HG03025 (cell line): Measurements from ENCODE around the gene HSF5.
"Not testable (repeated sequence)": the region's sequence is repeated elsewhere in the genome, so short reads cannot be mapped to it uniquely, and the experiment has no call there.

ENCODE experiments used
- ATAC-seq: cut with Tn5 transposase; IDR thresholded peaks from one replicate; pipeline ENCODE4 v1.9.1; 2021; ENCODE audit warnings: mild to moderate bottlenecking, moderate library complexity; ENCODE audit not compliant: unreplicated experiment, low FRiP score

The HSF5 gene

DNA sequence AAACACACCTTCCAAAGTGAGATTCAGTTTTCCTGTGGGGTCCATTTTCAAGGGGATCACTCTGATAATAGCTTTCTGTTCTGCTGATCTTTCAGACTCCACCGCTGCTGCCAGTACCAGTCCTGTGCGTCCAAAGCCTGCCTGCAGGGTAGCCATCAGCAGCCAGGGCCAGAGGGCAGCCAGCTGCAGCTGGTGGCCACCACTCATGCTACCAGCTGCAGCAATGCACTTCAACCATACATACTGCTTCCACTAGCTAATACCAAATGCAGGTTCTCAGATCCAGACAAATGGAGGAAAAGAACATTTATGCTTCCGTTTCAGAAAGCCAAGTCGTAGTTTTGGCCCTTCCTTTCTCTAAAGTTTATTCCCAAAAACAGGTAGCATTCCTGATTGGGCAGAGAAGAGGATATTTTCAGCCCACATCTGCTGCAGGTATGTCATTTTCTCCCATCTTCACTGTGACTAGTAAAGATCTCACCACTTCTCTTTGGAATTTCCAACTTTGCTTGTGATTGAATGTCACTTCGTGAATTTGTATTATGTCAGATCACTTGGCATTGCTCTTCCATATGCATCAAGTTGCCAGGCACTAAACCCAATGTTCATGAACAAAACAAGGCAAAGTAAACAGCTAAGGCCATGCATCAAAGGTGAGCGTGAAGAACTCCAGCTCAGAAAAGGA is 72.7 kb downstream of the HSF5 start:
- ATAC-seq: no peak

DNA sequence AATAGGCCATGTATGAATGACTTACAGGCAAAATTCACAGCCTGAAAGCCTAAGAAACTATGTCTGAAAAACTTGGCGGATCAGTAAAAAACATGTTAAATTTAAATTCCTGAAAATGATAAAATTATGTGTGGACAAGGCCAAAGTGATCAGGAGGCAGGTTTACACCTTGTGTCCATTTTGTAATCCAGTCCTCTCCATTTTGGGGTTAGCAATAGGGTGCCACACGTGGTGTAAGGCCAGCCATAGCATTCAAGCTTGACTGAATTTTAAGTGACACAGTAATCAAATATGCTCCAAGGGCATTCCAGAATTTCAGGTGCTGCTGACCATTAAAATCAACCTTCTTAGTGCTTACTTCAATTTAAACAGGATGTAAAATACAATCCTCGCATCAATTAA is 73.6 kb downstream of the HSF5 start:
- ATAC-seq: no peak

DNA sequence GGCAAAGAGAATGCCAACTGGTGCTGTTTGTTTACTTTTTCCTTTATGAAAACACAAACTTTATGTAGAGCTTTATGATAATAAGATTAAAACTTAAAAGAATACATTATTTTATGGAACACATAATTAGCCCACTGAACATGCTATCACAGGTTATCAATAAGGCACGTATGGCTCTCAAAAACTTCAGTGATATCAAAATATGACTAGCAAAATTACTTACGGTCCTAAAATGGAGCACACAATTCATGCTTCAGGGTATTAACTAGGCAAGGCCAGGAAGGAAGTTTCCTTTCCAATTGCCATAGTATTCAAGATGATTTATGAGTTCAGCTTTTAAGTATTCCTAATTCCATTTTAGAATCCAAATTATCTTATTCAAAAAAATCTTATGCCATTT is 74.5 kb downstream of the HSF5 start:
- no peak for ATAC-seq

DNA sequence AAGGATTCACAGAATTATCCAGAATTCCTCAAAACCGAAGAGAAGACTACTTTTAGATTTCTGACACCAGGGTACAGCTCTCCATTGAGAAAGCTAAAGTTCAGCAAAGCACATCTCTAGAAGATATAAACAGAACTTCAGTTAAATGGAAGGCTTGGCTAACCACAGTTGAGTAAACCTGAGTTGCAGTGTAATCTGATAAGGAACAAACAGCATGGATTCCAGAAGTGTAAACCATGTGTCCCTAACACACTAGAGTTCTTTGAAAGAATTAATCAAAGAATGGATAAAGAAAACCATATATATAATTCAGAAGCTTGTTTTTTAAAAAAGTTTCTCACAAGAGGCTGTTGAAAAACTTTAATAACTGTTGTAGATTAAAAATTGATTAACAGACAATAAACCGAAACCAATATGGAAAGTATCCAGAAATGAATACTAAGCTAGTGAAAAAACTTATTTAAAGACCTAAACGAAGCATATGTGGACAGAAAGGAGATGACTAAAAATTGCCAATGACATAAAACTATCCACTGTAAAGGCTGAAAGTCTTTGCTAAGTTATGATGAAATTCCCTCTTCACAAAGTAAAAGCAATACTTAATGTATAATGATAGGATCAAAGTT is 75.1 kb downstream of the HSF5 start:
- ATAC-seq: no peak

DNA sequence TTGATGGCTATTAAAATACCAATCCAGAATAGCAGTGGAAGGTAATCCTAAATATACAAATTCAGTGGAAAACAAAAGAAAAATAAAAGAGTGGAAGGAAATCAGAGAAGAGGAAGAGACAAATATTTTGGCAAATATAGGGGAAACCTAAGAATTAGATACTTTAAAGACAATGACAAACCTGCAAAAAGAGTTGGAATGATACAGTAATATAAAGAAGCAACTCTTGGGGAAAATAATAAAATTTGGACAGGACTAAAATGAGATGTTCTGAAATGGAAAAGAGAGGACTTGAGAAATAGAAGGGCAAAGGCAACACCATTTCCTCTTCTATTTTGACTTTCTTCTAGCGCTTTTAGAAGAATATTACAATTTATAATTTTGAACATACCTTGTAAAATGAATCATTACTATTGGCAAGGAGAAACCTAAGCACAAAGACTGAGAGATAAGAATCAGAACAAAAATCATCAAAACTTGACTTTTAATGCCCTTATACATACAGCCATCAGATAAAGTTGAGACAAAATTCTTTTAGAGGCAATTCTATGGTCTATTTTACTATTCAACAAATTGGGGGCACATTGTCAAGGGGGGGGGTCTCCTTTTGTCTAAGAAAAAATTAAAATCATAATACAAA is 76.0 kb downstream of the HSF5 start:
- ATAC-seq: no peak

DNA sequence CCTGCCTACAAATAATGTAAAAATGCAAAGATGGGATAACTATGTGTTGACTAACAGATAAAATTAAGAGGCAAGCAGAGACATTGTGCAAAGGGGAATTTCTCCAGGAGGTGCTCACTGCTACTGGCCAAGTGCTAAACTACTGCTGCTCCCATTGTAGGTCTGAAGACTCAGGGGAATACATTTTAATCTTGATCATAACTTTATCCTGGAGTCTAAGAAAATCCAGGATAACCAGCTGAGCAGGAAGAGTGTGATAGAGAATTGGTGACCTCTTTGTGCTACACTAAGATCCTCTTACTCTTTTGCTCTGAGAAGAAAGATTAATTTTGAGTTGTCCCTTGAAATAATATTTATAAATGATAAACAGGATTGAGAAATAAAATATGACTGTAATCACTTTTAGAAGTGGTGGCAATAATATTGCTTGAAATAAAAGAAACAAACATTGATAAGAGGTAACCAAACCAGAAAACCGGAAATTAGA is 76.8 kb downstream of the HSF5 start:
- ATAC-seq: no peak

DNA sequence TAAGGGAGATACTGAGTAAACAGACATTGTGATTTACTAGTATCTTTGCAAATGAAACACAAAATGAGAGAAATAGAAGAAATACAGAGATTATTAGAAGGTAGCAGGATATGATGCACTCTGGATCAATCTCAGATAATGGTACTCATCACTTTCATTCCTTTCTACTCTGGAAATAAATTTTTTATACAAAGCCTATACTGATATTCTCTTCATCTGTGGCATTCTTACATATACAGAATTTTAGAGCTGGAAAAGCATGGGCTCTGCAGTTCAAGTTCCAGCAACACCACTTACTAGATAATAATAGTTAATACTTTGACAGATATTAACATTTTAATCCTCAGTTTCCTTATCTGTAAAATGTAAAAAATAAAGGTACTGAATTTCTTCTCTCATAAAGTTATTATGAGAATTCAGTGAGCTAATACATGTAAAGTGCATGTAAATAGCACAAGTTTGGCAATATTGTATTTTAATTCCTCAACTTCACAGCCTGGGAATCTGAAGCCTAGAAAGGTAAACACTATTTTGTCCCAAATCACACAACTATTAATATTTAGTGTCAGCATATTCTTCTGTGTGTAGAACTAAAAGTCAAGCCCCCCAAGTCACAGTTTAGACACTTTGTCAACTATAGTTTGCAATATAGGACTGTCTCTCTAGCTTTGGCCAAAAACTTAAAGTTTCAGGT is 77.3 kb downstream of the HSF5 start:
- ATAC-seq: no peak

DNA sequence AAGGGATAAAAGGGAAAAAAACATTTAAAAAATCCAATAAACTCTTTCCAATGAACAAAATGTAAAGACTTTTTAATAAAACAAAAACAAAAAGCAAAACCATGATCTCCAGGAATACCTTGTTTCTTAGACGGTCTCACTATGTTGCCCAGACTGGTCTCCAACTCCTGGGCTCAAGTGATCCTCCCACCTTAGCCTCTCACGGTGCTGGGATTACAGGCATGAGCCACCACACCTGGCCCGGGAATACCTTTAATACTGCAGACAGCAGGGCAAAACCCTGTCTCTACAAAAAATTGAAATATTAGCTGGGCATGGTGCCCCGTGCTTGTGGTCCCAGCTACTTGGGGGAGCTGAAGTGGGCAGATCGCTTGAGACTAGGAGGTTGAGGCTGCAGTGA is 78.8 kb downstream of the HSF5 start:
- no peak for ATAC-seq

DNA sequence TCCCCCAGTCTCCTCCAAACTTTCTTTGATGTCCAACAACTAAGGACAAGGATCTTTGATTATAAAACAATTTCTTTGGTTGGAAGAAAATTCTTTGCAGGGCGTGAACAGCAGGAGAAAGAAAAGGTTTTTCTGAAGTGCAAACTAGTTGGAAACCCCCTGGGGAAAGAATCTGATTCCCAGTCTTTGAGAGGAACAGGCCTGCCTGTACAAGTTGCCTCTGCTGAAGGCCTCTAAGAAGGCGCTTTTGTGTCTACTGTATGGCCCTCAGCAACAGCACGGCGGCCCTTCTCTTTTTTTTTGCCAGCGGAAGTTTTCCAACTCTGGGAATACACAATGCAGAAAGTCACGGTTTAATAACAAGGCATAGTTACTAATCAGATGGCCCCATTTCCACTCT is 84.9 kb downstream of the HSF5 start:
- ATAC-seq: no peak

DNA sequence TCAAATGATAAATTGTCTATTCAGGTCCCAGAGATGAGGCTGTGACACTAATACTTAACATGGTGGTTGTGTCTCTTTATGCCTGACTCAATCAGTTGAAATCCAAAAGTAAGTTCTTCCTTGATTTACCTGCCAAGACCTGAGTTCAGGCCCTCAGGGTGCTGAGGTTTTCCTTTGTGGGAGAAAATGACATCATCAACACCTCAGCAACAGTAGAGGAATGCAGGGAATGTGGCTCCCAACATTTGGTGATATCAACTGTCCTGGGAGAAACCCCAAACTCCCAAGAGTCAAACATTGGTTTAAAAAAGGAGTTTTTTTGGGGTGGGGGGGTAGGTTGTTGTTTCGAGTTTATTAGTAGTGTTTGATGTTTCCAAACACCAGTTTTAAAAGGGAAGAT is 85.5 kb downstream of the HSF5 start:
- ATAC-seq: no peak

DNA sequence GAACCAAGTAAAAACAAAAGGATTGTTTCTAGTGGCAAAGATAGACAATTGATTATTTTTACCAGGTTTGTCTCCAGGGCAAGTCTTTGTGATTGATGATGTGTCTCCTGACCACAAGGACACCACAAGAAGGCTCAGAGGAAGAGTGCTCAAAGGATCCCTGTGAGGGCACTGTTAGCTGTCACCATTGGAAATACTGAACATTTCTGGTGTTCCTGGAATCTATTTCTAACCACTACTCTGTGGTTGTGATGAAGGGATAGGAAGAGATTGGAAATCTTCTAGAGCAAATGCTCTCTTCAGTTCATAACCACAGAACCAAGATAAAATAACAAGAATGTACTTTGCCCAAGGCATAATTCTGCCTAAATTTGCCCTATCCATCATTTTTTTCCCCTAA is 86.2 kb downstream of the HSF5 start:
- ATAC-seq: no peak

DNA sequence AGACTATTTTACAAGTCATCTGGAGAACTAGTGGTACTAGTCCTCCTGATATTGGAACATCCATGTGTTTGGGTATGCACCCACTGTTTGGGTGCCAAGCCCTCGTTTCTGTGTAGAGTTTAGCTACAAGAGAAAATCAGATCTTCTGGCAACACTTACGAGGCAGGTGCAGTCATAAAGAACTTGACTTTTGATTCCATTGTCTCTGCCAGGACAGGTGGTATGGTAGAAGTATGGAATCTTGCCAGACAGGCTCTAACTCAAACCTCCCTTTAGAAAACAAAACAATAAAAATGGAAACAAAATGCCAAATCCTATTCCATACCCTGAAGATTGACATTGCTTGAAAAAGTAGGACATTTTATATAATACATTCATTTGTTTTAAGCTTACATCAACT is 86.9 kb downstream of the HSF5 start:
- no peak for ATAC-seq

DNA sequence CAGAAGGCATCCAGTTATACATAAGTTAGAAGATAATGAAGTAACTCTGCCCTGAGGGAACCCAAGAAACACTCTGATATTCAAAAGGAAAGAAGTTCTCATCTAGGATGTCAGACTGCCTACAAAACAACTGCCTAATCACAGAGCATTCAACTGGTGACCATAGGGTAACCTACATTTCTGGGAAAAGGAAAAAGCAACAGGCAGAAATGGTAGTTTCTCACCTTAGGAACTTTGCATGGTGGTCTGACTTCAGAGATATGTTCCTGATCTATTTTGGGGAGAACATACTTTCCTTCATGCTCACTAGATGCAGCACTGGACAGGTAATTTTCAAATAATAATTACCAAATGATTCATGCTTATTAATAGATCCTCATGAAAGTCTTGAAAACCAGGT is 87.4 kb downstream of the HSF5 start:
- no peak for ATAC-seq

DNA sequence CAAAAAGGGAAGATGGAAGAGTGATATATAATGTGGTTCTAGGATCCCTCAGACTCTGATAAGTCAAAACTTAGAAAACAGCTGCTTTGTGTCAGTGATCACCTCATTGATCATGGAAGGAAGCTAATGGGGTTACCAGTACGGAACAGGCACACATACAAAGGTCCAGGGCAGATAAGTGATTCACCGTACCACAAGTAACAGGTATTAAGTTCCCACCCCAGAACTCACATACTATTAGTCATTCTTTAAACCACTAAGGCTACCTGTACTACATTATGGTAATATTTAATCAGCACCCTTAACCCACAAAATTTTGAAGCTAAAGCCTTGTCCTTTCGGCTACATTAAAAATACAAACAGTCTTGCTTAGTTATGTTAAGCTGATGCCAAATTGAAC is 88.2 kb downstream of the HSF5 start:
- ATAC-seq: no peak

DNA sequence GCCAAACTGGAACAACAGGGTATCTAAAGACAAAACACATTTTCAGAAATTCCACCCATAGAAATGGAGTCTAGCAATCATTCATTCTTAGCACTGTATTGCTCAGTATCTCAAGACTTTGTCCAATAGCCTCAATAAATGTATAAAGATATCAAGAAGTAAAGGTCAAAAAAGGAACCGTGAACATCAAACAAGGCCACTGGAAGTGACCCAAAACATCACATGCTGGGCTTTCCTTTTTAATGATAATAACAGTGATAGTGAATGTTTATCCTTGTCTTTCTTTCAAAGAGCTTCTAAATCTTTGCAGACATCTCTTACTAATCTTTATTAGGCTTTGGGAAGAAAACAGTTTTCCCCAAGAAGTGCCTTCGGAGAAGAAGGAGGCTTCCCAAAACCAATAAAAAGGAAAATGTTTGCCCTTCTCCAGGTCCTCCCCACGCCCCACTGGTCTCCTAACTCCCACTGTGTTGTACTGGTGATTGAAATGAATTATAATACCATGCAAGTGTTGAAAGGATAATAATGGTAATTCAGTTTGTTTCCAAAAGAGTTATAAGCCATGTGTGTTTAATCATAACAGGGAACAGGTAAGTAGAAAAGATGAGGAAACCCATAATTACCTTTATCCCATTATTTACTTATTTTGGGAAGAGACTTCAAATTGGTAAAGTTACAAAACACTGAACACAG is 89.5 kb downstream of the HSF5 start:
- no peak for ATAC-seq

DNA sequence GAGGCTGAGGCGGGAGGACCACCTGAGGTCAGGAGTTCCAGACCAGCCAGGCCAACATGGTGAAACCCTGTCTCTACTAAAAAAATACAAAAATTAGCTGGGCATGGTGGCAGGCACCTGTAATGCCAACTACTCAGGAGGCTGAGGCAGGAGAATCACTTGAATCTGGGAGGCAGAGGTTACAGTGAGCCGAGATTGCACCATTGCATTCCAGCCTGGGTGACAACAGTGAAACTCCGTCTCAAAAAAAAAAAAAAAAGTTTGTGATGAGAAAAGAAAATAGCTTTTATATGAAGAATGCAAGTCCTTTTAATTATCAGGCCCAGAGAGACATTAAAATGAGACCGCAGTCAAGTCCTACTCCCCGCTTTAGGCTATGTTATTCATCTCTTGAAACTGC is 90.8 kb downstream of the HSF5 start:
- ATAC-seq: not testable (repeated sequence)

DNA sequence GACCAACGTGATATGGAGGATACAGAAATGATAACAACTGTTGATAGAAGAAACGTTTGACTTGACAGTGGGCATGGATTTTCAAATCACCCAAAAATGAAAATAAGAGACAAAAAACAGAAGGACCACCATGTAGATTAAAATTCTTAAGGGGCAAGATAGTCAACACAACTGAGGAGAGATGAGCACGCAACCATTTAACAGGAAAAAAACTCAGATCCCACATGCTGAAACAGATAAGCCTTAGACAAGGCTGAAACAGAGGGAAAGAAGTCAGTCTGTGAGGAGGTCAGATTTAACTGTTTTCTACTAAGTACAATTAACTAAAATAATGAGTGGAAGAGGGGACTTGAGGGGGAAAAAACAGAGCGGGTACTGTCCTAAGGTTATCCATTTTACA is 92.0 kb downstream of the HSF5 start:
- no peak for ATAC-seq

DNA sequence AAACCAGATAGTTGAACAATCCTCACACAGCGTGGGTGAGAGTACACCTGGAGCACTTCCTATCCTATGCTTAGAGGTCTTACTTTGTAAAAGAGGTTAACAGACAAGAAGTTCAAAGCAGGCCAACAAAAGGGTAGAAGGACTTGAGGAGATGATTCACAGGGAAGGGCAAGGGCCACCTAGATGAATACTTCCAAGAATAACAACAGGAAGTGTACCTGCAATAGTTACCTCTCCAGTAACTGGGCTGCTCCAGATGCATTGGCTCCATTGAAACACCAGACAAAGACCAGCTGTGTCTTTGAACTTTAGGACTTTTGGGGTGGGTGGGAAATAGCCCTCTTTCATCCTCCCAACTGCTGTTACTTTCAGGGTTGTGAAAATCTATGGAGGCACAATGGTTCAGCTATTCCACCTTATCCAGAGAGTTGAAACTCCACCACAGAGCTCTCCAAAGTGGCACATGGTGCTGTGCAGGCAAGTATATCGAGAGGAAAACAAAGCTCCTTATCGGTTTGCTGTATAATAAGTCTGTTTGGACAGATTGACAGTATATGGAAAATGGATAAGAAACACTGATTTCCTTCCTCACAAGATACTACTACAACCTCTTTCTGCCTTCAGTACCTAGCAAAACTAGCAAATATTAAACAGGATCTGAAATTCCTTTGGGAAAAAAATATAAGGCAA is 93.5 kb downstream of the HSF5 start:
- no peak for ATAC-seq

DNA sequence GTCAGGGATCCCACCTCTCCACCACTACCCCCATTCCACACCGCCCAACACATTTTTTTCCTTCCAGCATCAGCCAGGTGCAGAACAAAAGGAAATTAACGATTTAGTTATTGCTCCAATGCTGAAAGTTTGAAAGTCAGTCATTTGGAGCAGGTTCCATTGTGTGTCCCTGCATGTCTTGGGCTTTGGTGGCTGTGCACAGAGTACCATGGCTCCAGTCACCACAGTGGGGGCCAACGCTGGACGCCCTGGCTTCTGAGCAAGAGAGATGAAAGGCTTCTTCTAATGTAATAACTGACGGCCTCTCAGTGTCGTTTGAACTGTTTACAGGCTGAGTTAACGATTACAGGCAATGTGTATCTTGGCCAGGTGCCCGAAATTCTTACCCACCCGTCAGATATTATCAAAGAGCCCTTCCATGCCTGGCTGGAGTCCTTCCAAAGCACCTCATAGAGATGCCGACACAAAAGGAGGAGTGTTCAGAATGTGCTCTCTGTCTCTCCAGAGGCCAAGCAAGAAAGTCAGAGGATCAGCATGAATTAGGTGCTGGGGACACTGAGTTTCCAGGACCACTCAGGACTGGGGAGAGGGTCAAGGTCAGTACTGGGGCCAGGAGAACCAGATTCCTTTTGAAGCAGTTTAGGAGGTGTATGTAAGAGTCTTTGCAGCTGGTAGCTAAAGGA is 96.8 kb downstream of the HSF5 start:
- no peak for ATAC-seq

DNA sequence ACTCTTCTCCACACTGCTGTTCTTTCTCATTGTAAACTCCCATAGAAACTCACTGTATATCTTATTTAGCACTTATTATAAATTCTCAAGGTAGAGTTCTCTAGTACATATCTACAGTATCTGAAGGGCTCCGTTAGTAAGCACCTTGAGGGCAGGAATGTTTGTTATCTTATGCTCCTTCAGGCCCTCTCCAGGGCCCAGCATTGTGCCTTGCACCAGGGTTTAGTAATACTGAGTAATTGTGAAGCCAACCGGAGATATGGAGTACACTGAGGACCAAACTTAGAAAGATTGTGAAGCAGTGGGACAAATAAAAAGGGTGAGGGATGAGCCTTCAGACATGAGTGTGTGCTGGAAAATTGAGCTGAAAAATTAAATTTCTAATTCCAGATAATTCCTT is 97.3 kb downstream of the HSF5 start:
- no peak for ATAC-seq
